ENCODE results near the gene NAV2.

NAV2 gene

DNA sequence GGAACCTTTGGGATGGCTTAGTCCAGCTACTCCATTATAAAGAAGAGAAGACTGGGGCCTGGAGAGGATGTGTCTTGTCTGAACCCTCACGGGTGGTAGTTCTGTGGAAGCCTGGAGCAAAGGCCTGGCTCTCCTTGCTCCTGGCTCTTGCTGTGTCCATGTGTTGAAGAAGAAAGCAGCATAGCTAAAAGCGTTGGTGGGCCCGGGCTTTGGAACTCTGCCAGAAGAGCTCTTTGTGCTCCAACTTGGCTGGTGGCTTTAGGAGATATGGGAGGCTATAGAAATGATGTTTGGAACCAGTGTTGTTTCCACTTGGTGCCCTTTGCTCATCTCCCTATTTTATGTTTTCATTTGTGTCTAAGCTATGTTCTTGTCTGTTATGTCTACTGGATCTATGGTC lies 316.6 kb downstream of the NAV2 start:
- TF ChIP-seq, protein P1, sequence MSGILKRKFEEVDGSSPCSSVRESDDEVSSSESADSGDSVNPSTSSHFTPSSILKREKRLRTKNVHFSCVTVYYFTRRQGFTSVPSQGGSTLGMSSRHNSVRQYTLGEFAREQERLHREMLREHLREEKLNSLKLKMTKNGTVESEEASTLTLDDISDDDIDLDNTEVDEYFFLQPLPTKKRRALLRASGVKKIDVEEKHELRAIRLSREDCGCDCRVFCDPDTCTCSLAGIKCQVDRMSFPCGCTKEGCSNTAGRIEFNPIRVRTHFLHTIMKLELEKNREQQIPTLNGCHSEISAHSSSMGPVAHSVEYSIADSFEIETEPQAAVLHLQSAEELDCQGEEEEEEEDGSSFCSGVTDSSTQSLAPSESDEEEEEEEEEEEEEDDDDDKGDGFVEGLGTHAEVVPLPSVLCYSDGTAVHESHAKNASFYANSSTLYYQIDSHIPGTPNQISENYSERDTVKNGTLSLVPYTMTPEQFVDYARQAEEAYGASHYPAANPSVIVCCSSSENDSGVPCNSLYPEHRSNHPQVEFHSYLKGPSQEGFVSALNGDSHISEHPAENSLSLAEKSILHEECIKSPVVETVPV (CRISPR knock-in tag; IDR thresholded peaks at IDR 0.05): no peak
- no peak for TF ChIP-seq ZFP30 (CRISPR knock-in tag; IDR thresholded peaks at IDR 0.05)
- no peak for TF ChIP-seq ZFP3 (CRISPR knock-in tag; IDR thresholded peaks at IDR 0.05)
- no peak for TF ChIP-seq TCF4 (CRISPR knock-in tag; IDR thresholded peaks at IDR 0.05; ENCODE audit: borderline replicate concordance)
- no peak for TF ChIP-seq TSHZ2 (CRISPR knock-in tag; IDR thresholded peaks at IDR 0.05)
- no peak for TF ChIP-seq TOX (CRISPR knock-in tag; IDR thresholded peaks at IDR 0.05; ENCODE audit: borderline replicate concordance)
- no peak for TF ChIP-seq ZNF8 (CRISPR knock-in tag; IDR thresholded peaks at IDR 0.05)
- TF ChIP-seq ZC3H10 (CRISPR knock-in tag; IDR thresholded peaks at IDR 0.05): no peak
- ATAC-seq: no peak

DNA sequence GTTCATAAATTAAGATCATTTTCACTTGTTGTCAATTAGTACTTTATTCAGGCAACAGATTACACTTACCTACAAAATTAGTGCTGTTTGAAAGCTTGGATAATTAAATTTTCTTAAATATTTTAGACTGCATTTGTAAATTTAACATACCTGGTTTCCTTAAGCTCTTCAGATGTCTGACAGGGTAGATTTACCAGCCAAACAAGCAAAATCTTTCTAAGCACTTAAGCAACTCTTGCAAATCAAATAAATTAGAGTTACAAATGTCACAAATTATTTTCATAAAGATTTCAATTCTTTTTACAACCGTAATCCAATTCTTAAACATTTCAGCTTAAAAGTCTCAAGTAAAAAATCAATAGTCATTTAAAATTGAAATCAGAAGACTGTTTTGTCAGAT lies 317.8 kb downstream of the NAV2 start:
- no peak for ATAC-seq
- TF ChIP-seq ISL1 (CRISPR knock-in tag; IDR thresholded peaks at IDR 0.05): peak; percentile 48
- no peak for TF ChIP-seq BACH2 (CRISPR knock-in tag; IDR thresholded peaks at IDR 0.05; ENCODE audit: borderline replicate concordance)
- peak; percentile 82; the same call in 1 of the 2 replicates for TF ChIP-seq ZC3H10 (CRISPR knock-in tag; IDR thresholded peaks at IDR 0.05)
- no peak for TF ChIP-seq CREB5 (CRISPR knock-in tag; IDR thresholded peaks at IDR 0.05; ENCODE audit: low read depth)

GRCh38 chr11:20031155-20032001 lies 318.7 kb downstream of the NAV2 start:
- TF ChIP-seq ZNF8 (CRISPR knock-in tag; IDR thresholded peaks at IDR 0.05) (no peak), PPARA (CRISPR knock-in tag; IDR thresholded peaks at IDR 0.05; ENCODE audit: borderline replicate concordance) (no peak), RARB (CRISPR knock-in tag; IDR thresholded peaks at IDR 0.05) (no peak), BACH2 (CRISPR knock-in tag; IDR thresholded peaks at IDR 0.05; ENCODE audit: borderline replicate concordance) (no peak), ZNF70 (CRISPR knock-in tag; IDR thresholded peaks at IDR 0.05) (no peak), ZC3H10 (CRISPR knock-in tag; IDR thresholded peaks at IDR 0.05) (peak; percentile 68), CREB5 (CRISPR knock-in tag; IDR thresholded peaks at IDR 0.05; ENCODE audit: low read depth) (no peak), TOX (CRISPR knock-in tag; IDR thresholded peaks at IDR 0.05; ENCODE audit: borderline replicate concordance) (no peak), ISL1 (CRISPR knock-in tag; IDR thresholded peaks at IDR 0.05) (no peak), TCF4 (CRISPR knock-in tag; IDR thresholded peaks at IDR 0.05; ENCODE audit: borderline replicate concordance) (no peak), ZNF565 (CRISPR knock-in tag; conservative IDR thresholded peaks at IDR 0.05; ENCODE audit: low read depth) (no peak), CSDC2 (CRISPR knock-in tag; IDR thresholded peaks at IDR 0.05) (no peak), SNAI2 (CRISPR knock-in tag; IDR thresholded peaks at IDR 0.05) (no peak), TSHZ2 (CRISPR knock-in tag; IDR thresholded peaks at IDR 0.05) (no peak), ZFP30 (CRISPR knock-in tag; IDR thresholded peaks at IDR 0.05) (no peak)
- TF ChIP-seq, protein P2, sequence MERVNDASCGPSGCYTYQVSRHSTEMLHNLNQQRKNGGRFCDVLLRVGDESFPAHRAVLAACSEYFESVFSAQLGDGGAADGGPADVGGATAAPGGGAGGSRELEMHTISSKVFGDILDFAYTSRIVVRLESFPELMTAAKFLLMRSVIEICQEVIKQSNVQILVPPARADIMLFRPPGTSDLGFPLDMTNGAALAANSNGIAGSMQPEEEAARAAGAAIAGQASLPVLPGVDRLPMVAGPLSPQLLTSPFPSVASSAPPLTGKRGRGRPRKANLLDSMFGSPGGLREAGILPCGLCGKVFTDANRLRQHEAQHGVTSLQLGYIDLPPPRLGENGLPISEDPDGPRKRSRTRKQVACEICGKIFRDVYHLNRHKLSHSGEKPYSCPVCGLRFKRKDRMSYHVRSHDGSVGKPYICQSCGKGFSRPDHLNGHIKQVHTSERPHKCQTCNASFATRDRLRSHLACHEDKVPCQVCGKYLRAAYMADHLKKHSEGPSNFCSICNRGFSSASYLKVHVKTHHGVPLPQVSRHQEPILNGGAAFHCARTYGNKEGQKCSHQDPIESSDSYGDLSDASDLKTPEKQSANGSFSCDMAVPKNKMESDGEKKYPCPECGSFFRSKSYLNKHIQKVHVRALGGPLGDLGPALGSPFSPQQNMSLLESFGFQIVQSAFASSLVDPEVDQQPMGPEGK (CRISPR knock-in tag; IDR thresholded peaks at IDR 0.05; ENCODE audit: borderline replicate concordance): peak; percentile 34; the same call in 1 of the 2 replicates
- TF ChIP-seq, protein P1 (CRISPR knock-in tag; IDR thresholded peaks at IDR 0.05): no peak
- ATAC-seq: peak; percentile 74

All from SK-N-SH treated with all-trans-retinoic acid at 6 μM for 48 hours (cell line).